ENCODE results near the gene SETDB2. TPM values are rescaled to one million over a fixed set of nuclear protein-coding genes. Genes with fewer than 3 reads are reported as not detected.

Gene SETDB2
- total and polyA plus RNA-seq, 10 of the 15 experiments (the other 5 are each of a cell fraction or from before 2014, with no cell fraction given): 1.2 to 10.0 (median 7.4) TPM

DNA sequence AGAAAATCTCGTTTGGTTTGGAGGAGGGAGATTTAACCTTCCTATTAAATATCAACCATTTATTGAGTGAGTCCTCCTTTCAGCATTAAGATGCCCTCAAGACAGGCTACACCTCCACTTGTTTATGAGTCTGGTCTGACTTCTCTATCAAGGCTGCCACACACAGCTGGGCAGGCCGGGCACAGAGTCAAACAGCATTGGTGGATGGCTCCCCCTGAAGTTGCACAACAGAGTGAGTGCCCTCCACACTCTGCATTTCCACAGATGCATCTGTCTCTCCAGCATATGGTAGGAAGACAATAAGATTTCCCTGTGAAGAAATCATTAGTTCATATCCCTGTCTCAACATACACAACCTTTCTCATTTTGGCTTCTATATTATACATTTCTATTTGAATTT, 83.0 kb downstream of the SETDB2 start:
- Histone ChIP-seq H3K4me2 (ENCODE audit: control insufficient read depth, insufficient read depth) (no peak overlapping the region), H3K27ac (ENCODE audit: control insufficient read depth, insufficient read depth) (no peak overlapping the region), H3K36me3 (ENCODE audit: control insufficient read depth in 2 of 2, insufficient read depth in 2 of 2, low read length in 1 of 2) (peaks cover 0 to 19% of the 10 kb centered on the region in 2 experiments; a peak in 2 of 4 replicates), H3K4me1 (ENCODE audit: control insufficient read depth, insufficient read depth, low read length) (peaks cover 11% of the 10 kb centered on the region), H3K4me3 (no peak overlapping the region), H3K79me2 (ENCODE audit: control insufficient read depth, insufficient read depth, low read length) (no peaks in the 10 kb centered on the region), H3K27me3 (replicated peaks in 1 of 2; ENCODE audit: control insufficient read depth in 2 of 2, insufficient read depth in 2 of 2, low read length in 1 of 2) (no peaks in the 10 kb centered on the region), H3K9me3 (replicated peaks; ENCODE audit: control insufficient read depth, insufficient read depth, low read length) (no peaks in the 10 kb centered on the region), H3K9ac (ENCODE audit: control insufficient read depth, insufficient read depth, low read length) (no peak overlapping the region), H2AFZ (ENCODE audit: control insufficient read depth, low read depth, low read length) (no peak overlapping the region), H4K20me1 (ENCODE audit: control insufficient read depth, insufficient read depth) (no peaks in the 10 kb centered on the region)
- BruUV-seq (replicated peaks): no TSS peak
- WGBS (ENCODE audit: insufficient coverage, insufficient replicate concordance, low lambda C conversion rate, missing lambda C conversion rate): 73% methylated on average over 2 of the region's 2 CpGs
- 0 out of 3 replicates have a peak, but pooled peaks have one; percentile 10 for ATAC-seq
- ChIA-PET POLR2A (no interaction called here), RAD21 (ENCODE audit: unreplicated experiment) (no interaction called here), SMC1A (ENCODE audit: uncharacterized antibody, unreplicated experiment) (no interaction called here), CTCF (no interaction called here)
- in situ Hi-C loops (cut with MboI) (no loop called here), intact Hi-C loops (cut with micrococcal nuclease; ENCODE audit: unreplicated experiment) (no loop called here)
- DNase-seq (ENCODE audit: low read depth, low spot score): no peak
- TF ChIP-seq RELA (IDR thresholded peaks at IDR 0.05; ENCODE audit: borderline replicate concordance, partially characterized antibody): no peak
- TF ChIP-seq MTA3 (IDR thresholded peaks at IDR 0.05; ENCODE audit: borderline replicate concordance, low read length): no peak
- no peak for TF ChIP-seq NFYA (IDR thresholded peaks at IDR 0.05; ENCODE audit: borderline replicate concordance, low read depth, low read length)
- no peak for TF ChIP-seq NFXL1 (IDR thresholded peaks at IDR 0.05; ENCODE audit: borderline replicate concordance)
- TF ChIP-seq EP300 (IDR thresholded peaks at IDR 0.05; ENCODE audit: borderline replicate concordance in 1 of 2, control insufficient read depth in 1 of 2, low read depth in 2 of 2, low read length in 2 of 2): no peak
- TF ChIP-seq, protein P1, sequence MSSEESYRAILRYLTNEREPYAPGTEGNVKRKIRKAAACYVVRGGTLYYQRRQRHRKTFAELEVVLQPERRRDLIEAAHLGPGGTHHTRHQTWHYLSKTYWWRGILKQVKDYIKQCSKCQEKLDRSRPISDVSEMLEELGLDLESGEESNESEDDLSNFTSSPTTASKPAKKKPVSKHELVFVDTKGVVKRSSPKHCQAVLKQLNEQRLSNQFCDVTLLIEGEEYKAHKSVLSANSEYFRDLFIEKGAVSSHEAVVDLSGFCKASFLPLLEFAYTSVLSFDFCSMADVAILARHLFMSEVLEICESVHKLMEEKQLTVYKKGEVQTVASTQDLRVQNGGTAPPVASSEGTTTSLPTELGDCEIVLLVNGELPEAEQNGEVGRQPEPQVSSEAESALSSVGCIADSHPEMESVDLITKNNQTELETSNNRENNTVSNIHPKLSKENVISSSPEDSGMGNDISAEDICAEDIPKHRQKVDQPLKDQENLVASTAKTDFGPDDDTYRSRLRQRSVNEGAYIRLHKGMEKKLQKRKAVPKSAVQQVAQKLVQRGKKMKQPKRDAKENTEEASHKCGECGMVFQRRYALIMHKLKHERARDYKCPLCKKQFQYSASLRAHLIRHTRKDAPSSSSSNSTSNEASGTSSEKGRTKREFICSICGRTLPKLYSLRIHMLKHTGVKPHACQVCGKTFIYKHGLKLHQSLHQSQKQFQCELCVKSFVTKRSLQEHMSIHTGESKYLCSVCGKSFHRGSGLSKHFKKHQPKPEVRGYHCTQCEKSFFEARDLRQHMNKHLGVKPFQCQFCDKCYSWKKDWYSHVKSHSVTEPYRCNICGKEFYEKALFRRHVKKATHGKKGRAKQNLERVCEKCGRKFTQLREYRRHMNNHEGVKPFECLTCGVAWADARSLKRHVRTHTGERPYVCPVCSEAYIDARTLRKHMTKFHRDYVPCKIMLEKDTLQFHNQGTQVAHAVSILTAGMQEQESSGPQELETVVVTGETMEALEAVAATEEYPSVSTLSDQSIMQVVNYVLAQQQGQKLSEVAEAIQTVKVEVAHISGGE (CRISPR knock-in tag; IDR thresholded peaks at IDR 0.05): no peak
- TF ChIP-seq TCF7 (IDR thresholded peaks at IDR 0.05; ENCODE audit: borderline replicate concordance): no peak
- TF ChIP-seq RBBP5 (conservative IDR thresholded peaks at IDR 0.05): no peak
- FAIRE-seq: no peak

All from GM12878 (cell line).